Stimulated activated CD4-positive, alpha-beta T cell treated with anti-CD3 and anti-CD28 coated beads, Interleukin-1b, Interleukin-23, amount 100 ng/mL, for 24 hours (primary cell): ENCODE results near the gene HORMAD2.

Experiments
- DNase-seq, 4 experiments: peaks; one replicate each; pipeline ENCODE4 v3.0.0-alpha.2; 2020; ENCODE audit warnings: low read depth in 4 of 4, low spot score in 1 of 4

Gene HORMAD2, protein sequence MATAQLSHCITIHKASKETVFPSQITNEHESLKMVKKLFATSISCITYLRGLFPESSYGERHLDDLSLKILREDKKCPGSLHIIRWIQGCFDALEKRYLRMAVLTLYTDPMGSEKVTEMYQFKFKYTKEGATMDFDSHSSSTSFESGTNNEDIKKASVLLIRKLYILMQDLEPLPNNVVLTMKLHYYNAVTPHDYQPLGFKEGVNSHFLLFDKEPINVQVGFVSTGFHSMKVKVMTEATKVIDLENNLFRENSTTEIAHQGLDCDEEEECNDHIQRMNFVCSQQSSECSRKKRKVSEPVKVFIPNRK

DNA sequence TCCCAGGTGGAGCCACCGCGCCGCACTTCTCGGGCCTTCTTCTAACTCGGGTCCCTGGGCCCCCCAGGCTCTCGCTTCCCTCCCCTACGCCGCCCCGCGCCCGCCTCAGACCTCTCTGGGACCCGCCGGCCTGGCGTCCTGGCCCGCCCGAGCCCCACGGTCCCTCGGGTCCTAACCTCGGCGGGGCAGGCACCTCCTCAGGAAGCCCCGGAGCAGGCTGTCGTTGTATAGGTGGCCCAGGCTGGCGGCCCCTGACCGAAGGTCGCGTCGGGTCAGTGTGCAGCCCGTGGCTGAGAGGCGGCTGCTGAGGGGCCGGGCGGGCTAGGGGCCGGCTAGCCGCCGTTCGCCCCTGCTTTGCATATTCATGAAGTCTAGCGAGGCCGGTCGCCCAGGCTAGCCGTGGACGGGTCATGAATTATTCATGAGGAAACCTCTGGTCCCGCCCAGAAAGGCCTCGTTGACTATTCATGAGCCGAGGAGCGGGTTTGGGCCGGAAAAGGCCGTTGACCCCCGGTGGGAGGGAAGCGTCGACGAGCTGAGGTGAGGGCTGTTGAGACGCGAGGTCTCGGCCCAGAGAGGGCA is at the start of gene HORMAD2:
Gene HORMAD2 (plus strand): TSS at position 513 of the 582 bp plus-strand sequence. CDS start 13,489 bp downstream, outside the sequence.
- DNase-seq = no peak

DNA sequence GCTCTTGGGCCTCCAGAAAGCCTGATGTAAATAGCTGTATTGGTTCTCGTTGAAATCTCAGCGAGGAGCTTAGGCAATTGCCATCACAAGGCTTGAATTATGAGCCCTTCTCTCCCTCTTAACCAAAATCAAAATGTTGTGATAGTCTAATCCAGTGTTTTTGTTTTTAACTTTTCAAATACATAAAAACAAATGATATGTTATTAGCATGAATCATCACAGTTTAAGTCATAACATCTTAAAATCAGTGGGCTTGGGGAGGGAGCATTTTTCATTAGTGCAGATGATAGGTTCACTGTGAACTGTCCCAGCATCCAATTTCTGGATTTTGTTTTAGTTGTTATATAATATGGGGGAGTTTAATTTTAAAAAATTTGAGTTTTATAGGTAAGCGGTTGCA is 48.9 kb upstream of the HORMAD2 start:
- no peak for DNase-seq

DNA sequence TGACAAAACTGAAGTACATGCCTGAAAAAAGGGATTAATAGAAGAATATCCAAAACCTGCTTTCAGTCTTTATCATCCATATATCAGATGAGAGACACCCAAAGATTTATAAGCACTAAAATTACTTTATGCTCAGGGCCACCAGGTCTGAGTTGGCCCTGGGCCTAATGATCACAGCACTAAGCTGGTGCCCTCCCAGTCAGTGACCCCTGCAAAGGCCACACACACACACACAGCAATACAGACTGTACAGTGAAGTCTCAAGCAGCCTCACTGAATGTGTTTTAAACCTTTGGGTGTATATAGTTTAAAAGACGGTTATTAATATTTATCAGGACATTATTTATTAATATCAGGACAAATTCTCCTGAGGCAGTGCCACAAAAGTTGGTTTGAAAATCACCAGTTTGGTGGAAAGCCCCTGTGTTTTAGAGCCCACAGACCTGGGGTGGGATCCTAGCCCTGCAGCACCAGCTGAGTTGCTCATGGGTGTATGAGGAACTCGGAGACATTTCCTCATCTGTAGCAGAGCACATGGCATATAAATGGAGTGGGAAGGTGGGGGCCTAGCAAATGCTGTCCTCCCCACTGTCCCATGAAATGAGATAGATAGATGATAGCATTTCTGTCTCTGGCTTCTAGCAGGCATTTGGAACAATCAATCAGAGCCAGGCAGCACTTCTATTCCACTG is 48.4 kb upstream of the HORMAD2 start:
- no peak for DNase-seq

DNA sequence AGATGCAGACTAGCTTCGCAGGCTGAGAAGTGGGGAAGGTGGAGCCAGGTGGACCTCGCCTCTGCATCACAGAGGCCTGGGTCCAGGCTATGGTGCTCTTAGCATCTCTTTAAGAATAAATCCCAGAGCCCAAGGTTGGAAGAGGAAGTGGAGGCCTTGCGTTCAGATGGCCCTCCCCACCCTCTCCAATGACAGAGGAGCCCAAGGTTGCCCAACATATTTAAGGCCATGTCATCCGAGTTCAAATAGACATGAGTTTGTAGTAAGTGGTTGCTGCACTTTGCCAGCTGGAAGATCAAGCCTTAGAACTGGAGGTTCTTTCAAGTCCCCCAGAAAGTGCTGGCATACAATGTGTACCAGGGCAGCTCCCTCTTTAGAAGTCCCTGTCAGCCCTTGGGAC is 47.1 kb upstream of the HORMAD2 start:
- DNase-seq = no peak

DNA sequence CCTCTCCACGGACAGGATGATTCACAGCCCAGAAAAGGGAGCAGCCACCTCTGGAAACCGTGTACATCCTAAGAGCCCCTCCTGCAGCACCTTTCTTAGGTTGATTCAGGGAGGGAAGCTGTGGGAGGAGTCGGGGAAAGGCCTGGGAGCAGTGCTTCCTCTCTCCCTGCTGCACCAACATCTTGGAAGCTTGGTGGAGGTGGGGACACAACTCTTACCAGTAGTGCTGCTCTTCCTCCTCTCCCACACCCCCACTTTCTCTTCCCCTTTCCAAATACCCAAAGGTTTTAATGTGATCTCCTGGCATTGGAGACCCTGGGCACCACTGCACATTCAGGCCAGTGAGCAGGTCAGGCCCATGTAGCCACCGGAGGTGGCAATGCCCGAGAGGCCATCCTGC is 46.4 kb upstream of the HORMAD2 start:
- DNase-seq = no peak

DNA sequence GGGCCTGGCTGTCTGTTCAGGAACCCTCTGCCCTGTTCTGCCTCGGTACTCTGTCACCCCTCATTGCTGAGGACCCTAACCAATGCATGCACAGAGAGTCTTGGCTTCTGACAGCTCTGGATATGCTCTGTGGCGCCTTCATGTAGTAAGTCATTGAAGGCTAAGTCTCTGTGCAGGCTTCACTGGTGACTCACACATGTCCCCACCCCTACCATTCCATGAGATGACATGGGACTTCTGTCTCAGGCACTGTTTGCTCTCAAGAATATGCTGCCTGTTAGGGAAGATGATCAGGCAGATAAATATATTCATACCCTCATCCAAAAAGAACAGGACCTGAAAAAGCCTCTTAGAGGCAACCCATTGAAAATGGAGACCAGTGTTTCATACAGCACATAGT is 43.6 kb upstream of the HORMAD2 start:
- no peak for DNase-seq

DNA sequence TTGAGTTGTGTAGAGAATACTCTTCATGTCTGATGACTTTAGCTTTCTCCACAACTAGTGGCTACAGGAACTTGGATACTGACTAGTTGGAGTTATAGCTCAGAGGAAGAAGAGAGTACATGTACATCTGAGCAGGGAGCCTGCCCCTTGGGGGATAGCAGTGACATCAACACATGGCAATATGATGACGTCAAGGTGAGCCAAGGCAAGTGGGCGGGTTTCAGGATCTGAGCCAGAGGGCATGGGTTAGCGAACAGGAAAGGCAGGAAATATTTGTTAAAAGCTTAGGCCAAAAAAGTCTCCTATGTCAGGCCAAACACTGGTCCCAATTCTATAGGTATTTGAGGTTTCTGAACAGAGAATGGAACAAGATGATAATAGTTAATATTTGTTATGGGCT is 42.0 kb upstream of the HORMAD2 start:
- no peak for DNase-seq

DNA sequence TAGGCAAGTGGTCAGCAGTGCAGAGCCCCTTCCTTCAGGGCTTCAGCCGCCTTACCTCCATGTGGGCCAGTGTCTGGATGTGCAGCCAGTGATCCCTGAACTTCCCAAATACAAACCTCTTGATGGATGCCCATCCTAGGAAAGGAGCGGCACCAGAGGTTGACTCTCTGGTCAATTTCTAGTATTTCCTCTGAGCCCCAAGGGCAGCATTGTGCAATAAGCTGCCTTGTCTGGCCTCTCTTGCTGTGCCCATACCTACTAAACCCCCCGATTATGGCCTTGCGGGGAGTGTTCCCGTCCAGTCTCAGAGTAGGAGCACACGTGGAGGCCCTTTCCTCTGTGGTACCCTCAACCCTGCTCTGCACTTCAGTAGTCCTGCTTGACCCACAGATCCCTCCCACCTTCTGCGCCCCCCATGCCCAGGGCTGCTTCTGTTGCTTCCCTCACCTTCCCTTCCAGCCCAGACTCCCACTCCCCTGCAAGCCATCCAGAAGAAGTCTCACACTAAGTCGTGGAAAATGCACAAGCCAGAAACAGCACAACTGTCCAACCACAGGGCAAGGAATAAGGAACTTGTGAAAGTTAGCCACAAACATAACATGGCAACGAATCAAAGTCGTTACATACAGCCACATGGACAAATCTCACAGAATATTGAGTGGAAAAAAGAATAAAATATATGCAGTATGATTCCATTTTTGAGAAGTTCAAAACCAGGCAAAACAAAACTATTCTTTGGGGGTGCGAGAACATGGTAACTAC is 39.6 kb upstream of the HORMAD2 start:
- no peak for DNase-seq

DNA sequence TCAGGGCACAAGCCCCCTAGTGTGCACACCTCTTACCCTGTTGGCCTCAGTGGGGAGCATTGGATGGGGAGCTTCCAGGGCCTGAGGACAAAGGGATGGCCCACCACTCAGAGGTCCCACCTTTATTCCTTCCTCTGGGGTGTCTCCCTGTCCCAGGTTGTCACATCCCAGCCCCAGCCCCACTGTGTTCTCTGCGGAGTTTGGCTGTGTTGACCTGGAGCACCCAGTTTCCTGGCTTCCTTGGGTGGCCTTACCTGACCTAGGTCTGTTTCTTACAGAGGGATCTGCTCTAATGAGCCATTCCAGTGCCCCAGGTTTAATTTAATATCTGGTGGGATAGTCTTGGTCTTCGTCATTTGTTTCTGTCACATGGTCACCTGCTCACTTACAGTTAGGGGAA is 38.8 kb upstream of the HORMAD2 start:
- DNase-seq = no peak

DNA sequence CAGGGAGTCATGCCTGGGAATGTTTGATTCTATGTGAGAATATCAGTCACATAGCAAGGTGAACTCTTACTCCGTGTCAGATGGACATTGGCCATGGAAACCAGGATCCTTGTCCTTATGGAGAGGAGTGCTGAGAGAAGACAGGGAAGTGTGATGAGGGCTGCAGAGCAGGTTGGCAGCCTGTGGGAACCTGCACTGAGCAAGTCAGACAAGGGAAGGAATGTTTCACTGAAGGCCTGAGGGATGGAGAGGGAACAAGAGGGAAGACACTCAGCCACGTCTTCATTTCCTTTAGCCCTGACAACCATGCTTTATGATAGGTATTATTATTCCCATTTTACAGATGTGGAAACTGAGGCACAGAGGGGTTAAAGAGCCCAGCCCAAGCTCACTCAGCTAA is 38.4 kb upstream of the HORMAD2 start:
- DNase-seq = no peak

DNA sequence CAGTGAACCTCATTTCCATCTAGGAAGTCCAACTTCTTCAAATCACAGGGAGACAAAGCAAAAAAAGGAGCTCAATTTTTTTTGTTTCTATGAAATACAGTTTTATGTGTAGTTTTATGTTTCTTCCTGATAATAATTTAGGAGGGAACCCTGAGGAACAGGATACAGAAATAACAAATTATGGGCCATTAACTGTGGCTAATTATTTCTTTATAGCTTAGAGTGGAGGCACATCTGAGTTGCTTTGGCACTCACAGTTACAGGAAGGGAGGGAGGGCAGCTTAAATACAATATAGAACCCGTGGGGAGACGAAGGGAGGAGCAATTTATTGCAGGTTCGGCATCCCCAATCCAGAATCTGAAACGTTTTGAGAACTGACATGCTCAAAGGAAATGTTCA is 37.1 kb upstream of the HORMAD2 start:
- DNase-seq = no peak

DNA sequence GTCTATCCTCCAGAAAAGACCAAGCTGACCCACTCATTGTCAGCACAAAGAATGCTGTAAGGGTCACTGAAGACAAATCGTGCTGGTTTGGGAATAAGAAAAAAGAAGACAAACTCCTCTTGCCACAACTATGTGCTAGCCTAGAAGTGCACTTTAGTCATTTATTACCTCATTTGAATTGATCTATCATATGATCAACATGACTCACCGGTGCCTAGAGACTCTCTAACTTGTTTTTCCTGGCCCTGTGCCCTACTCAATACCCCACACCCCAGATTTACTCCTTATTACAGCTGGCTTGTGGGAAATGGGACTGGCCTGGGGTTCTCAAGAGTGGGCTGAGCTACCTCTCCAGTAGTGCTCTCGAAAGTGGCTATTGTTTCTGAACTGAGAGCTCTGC is 35.9 kb upstream of the HORMAD2 start:
- no peak for DNase-seq

DNA sequence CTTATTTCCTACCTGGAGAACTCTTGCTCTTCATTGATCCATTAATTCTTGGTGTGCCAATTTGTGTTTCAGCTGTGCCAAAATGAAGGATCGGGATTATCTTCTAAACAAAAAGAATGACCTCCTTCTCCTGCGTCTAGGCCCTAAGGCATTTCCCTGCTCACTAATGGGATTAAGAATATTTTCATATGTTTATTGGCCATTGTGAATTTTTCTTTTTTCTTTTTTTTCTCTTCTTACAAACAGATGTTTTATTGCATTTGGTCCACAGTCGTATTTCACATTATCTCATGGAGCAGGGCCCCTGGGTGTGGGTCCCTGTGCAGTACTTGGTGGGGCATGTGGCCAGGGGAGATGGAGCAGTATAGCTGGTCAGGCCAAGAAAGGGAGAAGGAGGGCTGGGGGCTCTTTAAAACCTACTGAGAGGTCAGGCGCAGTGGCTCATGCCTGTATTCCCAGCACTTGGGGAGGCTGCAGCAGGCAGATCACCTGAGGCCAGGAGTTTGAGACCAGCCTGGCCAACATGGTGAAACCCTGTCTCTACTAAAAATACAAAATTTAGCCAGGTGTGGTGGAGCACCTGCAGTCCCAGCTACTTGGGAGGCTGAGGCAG is 35.3 kb upstream of the HORMAD2 start:
- no peak for DNase-seq

DNA sequence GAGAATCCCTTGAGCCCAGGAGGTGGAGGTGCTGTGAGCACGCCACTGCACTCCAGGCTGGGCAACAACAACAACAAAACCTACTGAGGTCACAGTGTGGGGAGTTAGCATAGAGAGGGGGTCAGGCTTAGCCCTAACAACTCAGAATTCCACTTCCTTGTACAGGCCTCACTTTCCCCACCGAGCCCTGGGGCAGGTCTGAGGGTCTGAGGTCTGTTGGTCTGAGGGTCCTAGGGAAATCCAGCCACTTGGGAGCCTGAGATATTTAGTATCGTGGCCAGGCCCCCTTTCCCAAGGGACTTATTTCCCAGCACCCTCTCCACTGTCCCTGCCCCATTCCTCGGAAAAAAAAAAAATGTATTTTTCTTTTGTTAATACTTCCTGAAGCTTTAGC is 34.8 kb upstream of the HORMAD2 start:
- DNase-seq = no peak

DNA sequence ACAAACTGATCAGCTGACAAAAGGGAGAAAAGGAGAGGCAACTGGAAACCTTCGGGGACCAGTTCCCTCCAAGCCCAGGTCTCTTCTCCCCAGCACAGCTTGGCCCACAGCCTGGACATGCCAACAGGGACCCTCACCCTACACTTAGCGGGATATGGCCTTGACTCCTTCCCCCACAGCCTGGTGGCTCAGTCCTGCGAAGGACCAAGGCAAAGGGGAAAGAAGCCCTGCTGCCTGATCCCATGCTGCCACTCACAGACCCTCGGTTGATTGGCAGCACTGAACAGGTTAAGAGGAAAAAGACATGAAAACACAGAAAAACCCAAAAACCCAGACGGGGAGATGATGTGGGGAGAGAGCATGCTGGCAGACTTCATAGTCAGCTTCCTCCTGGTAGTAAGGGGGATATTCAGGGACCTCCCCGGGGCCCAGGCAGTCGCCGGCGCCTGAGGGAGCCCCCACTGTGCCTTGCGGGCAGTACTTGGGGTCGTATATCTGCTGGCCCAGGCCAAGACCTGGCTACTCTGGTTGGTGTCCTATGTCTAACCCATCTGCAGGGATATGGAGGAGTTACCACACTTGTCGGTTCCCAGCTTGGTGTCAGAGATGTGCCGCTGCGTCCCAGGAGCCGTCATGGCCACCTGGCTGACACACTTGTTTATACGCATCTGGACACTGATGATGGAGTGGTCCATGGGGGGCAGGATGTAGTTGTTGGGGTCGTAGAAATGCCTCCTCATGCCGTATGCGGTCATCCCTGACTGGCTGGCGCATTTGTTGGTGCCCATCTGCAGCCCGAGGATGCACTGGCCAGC is 34.2 kb upstream of the HORMAD2 start:
- DNase-seq = no peak

DNA sequence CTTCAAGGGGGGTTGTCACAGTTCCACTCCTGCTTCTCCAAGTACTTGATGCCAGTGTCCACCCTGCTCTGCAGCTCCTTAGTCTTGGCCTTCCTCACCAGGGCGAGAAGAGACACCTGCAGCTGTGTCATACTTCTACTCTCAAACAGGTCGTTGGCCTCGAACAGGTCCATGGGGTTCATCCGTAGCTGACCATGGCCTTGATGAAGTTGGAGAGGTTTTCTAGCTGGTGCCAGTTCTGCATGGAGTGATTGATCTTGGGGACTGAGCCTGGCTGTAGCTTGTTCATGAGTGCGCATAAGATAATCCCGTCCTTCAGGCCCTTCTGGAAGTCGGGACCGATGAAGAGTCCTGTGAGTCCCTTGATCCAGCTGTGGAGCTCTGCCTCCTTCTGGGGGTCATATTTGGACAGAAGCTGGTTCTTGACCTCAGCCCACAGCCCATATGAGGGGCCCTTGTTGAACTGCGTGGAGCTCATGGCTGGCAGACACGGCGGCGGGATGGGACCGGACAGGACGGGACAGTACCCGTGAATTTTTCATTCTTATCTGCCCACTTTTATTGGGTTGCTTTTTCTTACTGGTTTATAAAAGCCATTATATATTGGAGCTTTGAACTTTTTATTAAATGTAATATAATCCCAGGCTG is 33.4 kb upstream of the HORMAD2 start:
- DNase-seq = no peak

DNA sequence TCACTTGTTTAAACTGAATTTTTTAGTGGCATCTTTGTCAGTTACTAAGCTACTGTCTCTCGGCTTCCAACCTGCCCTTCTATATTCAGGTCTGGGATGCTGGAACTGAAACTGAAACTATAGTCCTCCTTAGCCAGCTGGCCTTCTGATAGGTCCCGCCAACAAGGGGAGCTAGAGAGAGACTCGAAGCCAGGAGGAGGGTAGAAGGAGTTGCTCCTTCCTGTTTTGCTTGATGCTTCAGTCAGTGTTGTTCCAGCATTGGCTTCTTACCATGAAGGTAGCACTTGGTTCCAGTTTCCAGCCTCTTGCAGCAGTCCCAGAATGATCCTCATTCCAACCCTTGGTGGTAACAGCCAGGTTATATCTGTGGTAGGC is 32.9 kb upstream of the HORMAD2 start:
- DNase-seq = no peak

DNA sequence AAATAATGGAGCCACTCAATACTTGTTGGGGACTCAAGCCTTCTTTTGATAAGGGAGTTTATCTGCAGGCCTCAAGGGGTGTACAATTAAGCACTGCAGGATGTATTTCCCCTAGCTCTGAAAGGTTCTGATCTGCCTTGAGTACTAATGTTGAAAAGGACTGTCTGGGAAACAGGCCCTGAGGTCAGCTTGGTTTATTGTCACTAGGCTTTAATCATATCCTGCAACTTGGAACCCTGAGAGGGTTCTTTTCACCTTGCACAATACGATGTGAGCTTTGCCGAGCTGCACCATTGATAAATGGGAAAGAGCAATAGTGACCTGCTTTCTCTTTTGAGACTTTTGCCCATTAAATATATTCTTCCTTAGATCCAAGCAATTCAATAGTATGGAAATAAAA is 31.6 kb upstream of the HORMAD2 start:
- no peak for DNase-seq

DNA sequence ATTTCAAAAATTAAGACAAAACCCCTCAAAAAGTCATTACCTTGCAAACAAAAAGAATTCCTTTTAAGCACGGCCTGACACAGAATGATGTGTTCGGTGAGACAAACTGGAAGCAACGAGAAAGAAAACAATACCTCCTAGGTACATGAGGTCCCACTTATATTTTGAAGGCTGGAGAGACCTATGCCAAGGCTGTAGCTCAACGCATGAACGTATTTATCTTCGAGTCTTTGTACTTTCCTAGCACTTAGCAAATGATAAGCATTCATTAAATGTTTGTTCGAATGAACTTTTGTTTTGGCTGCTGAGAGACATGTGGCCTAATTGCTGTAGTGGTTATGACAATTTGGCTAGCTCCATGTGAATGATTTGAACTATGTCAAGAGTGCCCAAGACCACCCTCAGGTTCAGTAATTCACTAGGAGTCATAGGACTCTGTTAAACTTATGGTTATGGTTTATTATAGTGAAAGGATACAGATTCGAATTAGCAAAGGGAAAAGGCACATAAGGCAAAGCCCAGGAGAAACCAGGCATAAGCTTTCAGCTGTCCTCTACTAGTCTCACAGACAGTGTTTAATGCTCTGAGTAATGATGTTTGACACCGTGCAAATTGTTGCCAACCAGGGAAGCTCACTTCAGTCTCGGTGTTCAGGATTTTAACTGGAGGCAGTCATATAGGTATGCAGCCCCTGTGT is 26.0 kb upstream of the HORMAD2 start:
- no peak for DNase-seq

DNA sequence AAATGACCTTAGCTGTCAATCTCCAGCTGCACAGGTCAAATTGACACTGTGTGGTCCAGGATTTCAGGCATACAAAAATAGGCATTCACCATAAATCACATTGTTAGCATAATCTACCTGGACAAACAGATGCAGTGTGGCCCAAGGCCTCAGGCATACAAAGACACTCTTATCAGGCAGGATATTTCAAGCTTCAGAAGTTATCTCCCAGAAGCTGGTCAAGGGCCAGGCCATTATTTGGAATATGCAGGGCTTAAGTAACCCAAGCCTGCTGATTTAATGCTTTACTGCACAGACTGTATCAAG is 25.5 kb upstream of the HORMAD2 start:
- DNase-seq = no peak
